Calu3 (cell line): ENCODE results near the gene DLG2. TPM values are rescaled to one million over a fixed set of nuclear protein-coding genes. Genes with fewer than 3 reads are reported as not detected.

Experiments used
- BruUV-seq: library from RNA; stranded (reverse); fragments of 400-500 nt; replicated peaks from 2 replicates; lab custom pipeline; 2021; lab: Mats Ljungman, UMichigan
- CTCF ChIA-PET: fragments of 300-600 bp; sonication (Branson Sonifier 250); formaldehyde crosslinking; loops from one replicate; lab custom pipeline; 2022; ENCODE audit warnings: antibody characterized with exemption; lab: Charles Lee
- DNase-seq: peaks from one replicate; pipeline ENCODE4 v3.0.0; 2022
- H3K27ac Mint-ChIP-seq: one replicate; pipeline ENCODE4 v1.8.0; 2022; ENCODE audit warnings: mixed read lengths; ENCODE audit not compliant: unreplicated experiment
- H3K27me3 Mint-ChIP-seq: one replicate; pipeline ENCODE4 v1.8.0; 2022; ENCODE audit warnings: mixed read lengths; ENCODE audit not compliant: unreplicated experiment
- H3K36me3 Mint-ChIP-seq: one replicate; pipeline ENCODE4 v1.8.0; 2022; ENCODE audit warnings: mild to moderate bottlenecking, moderate library complexity, mixed read lengths; ENCODE audit not compliant: insufficient read depth, unreplicated experiment
- H3K4me1 Mint-ChIP-seq: one replicate; pipeline ENCODE4 v1.8.0; 2022; ENCODE audit warnings: mild to moderate bottlenecking, low read depth, mixed read lengths; ENCODE audit not compliant: unreplicated experiment
- H3K4me3 Mint-ChIP-seq: one replicate; pipeline ENCODE4 v1.8.0; 2022; ENCODE audit warnings: mild to moderate bottlenecking, low read depth, moderate library complexity, mixed read lengths; ENCODE audit not compliant: unreplicated experiment
- H3K9me3 Mint-ChIP-seq: one replicate; pipeline ENCODE4 v1.8.0; 2022; ENCODE audit warnings: low read depth, mixed read lengths; ENCODE audit not compliant: unreplicated experiment
- intact Hi-C: fragments of 100-400 bp; cut with micrococcal nuclease; formaldehyde crosslinking; loops from one replicate; pipeline ENCODE4 v1.10.0; 2022; ENCODE audit not compliant: unreplicated experiment
- total RNA-seq: library from RNA; stranded (reverse); gene quantifications from 2 replicates; pipeline ENCODE4 v1.2.3, GENCODE V29; 2022
- TF ChIP-seq, protein P1 (sequence below): fragments of 200-600 bp; IDR thresholded peaks from one replicate; pipeline ENCODE4 v1.8.0; 2022; ENCODE audit warnings: antibody characterized with exemption; ENCODE audit not compliant: unreplicated experiment

Gene DLG2
- total RNA-seq, 1 experiment from 2014 or later = 0.71 TPM

DNA sequence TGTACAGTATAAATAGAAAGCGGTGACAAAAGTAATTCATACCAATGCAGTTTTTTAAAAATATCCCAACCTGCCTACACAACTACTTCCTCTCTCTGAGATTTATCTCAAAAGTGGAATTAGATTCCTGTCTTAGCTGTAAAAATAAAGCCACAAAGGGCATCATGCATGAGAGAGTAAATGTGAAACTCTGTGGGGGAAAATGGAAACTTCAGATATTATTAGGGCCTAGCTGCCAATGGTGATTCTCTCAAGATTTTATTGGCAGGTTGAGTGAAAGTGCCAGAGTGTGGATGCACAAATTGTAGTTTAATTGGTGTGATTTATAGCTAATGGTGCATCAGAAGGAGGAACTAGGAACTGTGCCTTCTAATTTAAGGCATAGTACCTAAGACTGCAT is 1984.0 kb downstream of the DLG2 start:
- CTCF ChIA-PET = no interaction called here
- Mint-ChIP-seq H3K36me3 (no peaks in the 10 kb centered on the region), H3K4me3 (no peak overlapping the region), H3K4me1 (no peaks in the 10 kb centered on the region), H3K27me3 (peaks cover 12% of the 10 kb centered on the region), H3K27ac (no peak overlapping the region), H3K9me3 (no peaks in the 10 kb centered on the region)
- BruUV-seq = no TSS peak
- intact Hi-C loops = no loop called here
- no peak for DNase-seq
- TF ChIP-seq, protein P1, sequence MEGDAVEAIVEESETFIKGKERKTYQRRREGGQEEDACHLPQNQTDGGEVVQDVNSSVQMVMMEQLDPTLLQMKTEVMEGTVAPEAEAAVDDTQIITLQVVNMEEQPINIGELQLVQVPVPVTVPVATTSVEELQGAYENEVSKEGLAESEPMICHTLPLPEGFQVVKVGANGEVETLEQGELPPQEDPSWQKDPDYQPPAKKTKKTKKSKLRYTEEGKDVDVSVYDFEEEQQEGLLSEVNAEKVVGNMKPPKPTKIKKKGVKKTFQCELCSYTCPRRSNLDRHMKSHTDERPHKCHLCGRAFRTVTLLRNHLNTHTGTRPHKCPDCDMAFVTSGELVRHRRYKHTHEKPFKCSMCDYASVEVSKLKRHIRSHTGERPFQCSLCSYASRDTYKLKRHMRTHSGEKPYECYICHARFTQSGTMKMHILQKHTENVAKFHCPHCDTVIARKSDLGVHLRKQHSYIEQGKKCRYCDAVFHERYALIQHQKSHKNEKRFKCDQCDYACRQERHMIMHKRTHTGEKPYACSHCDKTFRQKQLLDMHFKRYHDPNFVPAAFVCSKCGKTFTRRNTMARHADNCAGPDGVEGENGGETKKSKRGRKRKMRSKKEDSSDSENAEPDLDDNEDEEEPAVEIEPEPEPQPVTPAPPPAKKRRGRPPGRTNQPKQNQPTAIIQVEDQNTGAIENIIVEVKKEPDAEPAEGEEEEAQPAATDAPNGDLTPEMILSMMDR = no peak

DNA sequence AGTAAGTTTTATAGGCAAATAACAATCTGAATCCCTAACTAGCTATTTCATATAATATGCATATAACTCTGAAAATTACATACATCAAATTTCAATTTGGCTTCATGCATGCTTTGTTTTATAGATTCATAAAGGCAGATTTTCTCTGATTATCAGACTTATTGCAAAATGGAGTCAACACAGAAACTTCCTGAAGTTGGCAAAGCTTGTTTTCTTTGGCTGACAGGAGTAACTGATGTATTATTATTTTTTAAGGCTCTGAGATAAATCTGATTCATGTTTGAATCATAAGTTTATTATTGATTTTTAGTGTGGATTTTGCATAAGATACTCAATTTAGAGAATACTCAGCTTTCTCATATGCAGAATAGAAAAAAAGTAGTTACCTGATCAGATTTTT is 1984.6 kb downstream of the DLG2 start:
- H3K27ac Mint-ChIP-seq = no peak overlapping the region
- TF ChIP-seq, protein P1 = no peak
- peaks cover 12% of the 10 kb centered on the region for H3K27me3 Mint-ChIP-seq
- CTCF ChIA-PET = no interaction called here
- H3K4me1 Mint-ChIP-seq = no peaks in the 10 kb centered on the region
- intact Hi-C loops = no loop called here
- no TSS peak for BruUV-seq
- DNase-seq = no peak
- H3K36me3 Mint-ChIP-seq = no peaks in the 10 kb centered on the region
- H3K4me3 Mint-ChIP-seq = no peak overlapping the region
- no peaks in the 10 kb centered on the region for H3K9me3 Mint-ChIP-seq

DNA sequence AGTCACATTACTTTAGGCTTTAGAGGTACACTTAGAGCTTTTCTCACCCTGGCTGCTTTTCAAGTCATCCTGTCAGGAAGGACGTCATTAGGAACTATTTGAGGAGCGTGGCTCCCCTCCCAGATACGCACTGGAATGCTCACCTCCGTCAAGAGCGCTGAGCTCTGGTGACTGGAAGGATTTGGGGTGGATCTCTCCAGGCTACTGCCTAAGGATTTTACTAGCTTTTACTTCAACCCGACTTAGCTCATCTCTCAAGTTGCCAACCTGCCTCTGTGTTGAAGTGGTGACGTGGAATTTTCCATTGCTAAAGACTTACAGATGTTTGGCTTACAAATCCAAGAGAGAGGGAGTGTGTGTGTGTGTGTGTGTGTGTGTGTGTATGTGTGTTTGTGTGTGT is 1985.6 kb downstream of the DLG2 start:
- Mint-ChIP-seq H3K27me3 (peaks cover 6% of the 10 kb centered on the region), H3K4me1 (no peaks in the 10 kb centered on the region), H3K36me3 (no peaks in the 10 kb centered on the region), H3K27ac (no peak overlapping the region), H3K9me3 (no peaks in the 10 kb centered on the region), H3K4me3 (no peak overlapping the region)
- no peak for DNase-seq
- CTCF ChIA-PET = no interaction called here
- no TSS peak for BruUV-seq
- TF ChIP-seq, protein P1 = no peak
- intact Hi-C loops = no loop called here

DNA sequence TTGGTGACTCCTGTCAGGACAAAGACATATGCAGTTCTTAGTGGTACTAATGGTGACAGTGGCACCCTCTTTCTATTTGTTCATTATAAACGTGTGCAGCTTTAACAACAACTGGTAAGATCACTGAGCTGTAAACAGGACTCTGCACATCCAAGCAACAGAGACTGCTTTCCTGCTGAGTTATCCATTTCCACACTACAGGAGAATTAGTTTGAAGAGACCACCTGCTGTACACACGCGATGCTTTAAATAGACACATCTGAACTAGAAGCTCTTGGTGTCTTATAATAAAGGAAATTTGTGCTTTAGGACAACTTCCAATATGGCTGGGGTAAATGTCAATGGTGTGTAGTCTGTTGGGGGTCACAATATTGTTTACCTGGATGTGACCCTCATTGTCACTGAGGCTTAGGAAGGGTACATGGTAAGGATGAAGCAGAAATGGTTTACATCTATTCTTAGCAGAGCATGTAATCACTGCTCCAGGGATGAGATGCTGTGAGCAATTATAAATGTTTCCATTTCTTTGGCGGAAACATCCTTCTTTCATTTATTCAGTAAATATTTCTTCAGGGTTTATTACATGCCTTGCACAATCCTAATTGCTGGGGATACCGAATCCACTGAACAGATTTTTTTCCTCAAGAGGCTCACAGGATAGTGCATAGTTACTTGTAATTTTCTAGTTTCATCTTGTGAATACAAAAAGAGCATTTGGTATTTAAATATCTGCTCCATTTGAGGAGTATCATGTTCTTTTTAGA is 1987.0 kb downstream of the DLG2 start:
- Mint-ChIP-seq H3K27ac (no peak overlapping the region), H3K4me3 (no peak overlapping the region), H3K9me3 (no peaks in the 10 kb centered on the region), H3K4me1 (no peaks in the 10 kb centered on the region), H3K27me3 (peaks cover 9% of the 10 kb centered on the region), H3K36me3 (no peaks in the 10 kb centered on the region)
- DNase-seq = no peak
- TF ChIP-seq, protein P1 = no peak
- intact Hi-C loops = no loop called here
- CTCF ChIA-PET = no interaction called here
- no TSS peak for BruUV-seq
